ENCODE results near the gene ARFGAP2. TPM values are rescaled to one million over a fixed set of nuclear protein-coding genes. Genes with fewer than 3 reads are reported as not detected.

ARFGAP2 gene
- total RNA-seq, 1 experiment from 2014 or later: 100.0 TPM

DNA sequence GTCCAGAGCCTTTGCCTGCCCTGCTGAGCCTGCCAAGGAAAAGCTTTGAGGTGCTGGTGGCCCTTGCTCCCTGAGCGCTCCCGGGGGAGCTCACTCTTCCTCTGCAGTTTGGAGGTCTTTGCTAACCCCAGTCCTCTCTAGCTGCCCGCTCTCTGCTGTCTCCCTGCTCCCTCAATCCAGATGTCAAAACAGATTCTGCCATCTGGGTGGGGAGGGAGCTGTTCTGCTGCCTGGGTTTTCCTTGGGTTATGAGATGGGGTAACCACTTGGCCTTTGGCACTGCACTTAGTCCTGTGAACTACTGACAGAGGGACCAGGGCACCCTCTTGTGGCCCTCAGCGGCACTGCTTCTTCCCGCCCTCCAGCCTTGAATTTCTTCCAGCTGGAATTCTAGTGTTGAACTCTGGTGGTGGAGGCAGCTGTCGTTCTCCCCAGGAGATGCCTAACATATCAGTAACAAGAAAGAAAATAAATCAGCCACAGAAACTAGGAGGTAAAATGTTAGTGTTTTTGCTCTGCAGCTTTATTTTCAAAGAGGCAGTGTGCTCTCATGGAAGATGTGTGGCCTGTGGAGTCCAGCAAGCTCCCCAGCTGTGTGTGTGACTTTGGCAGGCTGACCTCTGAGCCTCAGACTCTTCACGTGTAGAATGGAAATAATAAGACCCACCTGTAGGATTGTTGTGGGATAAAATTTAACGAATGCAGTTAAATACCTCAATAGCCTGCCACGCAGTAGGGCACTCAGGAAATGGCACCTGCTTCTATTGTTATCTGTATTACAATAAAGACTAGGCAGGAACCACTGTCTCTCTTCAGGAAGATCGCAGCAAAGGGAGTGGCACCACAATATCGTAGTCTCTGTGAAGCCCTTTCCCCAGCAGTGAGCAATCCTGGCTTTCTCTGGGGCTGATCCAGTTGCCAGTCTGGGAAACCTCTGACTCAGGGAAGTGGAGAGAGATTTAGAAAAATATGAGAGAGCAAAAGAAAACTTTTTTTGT is 23.4 kb downstream of the ARFGAP2 start:
- no peak overlapping the region for H3K4me3 Mint-ChIP-seq (ENCODE audit: unreplicated experiment)

DNA sequence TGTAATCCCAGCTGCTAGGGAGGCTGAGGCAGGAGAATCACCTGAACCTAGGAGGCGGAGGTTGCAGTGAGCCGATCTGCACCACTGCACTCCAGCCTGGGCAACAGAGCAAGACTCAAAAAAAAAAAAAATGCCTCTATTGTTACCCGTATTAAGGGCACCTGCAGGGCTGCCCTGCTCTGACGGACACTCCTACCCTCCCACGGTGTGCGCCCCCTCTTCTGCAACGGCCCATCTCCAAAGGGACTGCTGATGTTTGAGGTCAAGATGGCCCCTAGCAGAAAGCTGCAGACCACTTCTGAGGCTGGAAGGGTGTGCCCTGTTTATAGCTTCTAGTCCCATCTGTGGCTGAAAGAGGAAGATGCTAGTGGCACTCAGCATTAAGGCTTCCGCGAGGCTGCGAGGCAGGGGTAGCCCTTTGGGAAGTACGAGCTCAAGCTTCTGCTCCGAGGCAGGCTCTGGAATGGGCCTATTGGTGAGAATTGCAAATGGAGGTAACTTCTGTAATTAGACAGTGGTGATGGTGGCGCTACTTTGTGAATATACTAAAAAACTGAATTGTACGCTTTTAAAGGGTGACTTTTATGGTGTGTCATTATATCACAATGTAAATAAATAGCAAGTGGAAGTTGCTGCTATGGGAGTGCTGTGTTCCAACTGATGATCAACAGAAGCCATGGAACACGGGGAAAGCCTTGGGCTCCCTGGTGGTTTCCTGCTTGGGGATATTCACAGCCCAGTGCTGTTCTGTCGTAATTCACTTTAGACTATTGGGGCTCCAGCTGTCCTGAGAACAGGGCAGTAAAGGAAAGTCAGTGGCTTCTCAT is 24.3 kb downstream of the ARFGAP2 start:
- no peaks in the 10 kb centered on the region for H3K9me3 ChIP-seq
- no peak for DNase-seq
- no peak overlapping the region for H3K4me3 ChIP-seq (ENCODE audit: low read depth, low read length)
- H3K27ac Mint-ChIP-seq (ENCODE audit: unreplicated experiment): no peak overlapping the region
- H3K36me3 Mint-ChIP-seq (ENCODE audit: insufficient read depth, unreplicated experiment): peaks cover 9% of the 10 kb centered on the region
- ChIA-PET CTCF (interaction anchor here (0.6 to 2.0 kb wide), 25 partner anchors 9 to 326 kb away, joined by 3 to 19 read pairs (median 5); partner anchors contain the start of genes CSTPP1, DDB2 and LRP4), POLR2A (interaction anchor here (0.5 to 1.1 kb wide), 4 partner anchors 9 to 216 kb away, joined by 3 read pairs; partner anchors contain the start of gene CSTPP1)
- no peaks in the 10 kb centered on the region for H3K27me3 Mint-ChIP-seq (ENCODE audit: insufficient read depth, unreplicated experiment)
- H3K27me3 ChIP-seq (replicated peaks; ENCODE audit: control insufficient read depth, insufficient read depth, low read length): no peaks in the 10 kb centered on the region
- no peaks in the 10 kb centered on the region for H3K4me1 Mint-ChIP-seq (ENCODE audit: low read depth, unreplicated experiment)
- BruUV-seq (replicated peaks): no TSS peak
- no peaks in the 10 kb centered on the region for H3K36me3 ChIP-seq (ENCODE audit: control insufficient read depth, insufficient read depth, low read length)
- no peak overlapping the region for H3K4me3 Mint-ChIP-seq (ENCODE audit: unreplicated experiment)
- H3K4me1 ChIP-seq: no peaks in the 10 kb centered on the region
- no peaks in the 10 kb centered on the region for H3K9me3 Mint-ChIP-seq (ENCODE audit: unreplicated experiment)
- TF ChIP-seq, protein P1, sequence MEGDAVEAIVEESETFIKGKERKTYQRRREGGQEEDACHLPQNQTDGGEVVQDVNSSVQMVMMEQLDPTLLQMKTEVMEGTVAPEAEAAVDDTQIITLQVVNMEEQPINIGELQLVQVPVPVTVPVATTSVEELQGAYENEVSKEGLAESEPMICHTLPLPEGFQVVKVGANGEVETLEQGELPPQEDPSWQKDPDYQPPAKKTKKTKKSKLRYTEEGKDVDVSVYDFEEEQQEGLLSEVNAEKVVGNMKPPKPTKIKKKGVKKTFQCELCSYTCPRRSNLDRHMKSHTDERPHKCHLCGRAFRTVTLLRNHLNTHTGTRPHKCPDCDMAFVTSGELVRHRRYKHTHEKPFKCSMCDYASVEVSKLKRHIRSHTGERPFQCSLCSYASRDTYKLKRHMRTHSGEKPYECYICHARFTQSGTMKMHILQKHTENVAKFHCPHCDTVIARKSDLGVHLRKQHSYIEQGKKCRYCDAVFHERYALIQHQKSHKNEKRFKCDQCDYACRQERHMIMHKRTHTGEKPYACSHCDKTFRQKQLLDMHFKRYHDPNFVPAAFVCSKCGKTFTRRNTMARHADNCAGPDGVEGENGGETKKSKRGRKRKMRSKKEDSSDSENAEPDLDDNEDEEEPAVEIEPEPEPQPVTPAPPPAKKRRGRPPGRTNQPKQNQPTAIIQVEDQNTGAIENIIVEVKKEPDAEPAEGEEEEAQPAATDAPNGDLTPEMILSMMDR (IDR thresholded peaks at IDR 0.05; ENCODE audit: insufficient read depth in 1 of 2, low read depth in 1 of 2, low read length in 1 of 2, severe bottlenecking in 1 of 2, unreplicated experiment in 1 of 2): no peak
- intact Hi-C loops (cut with micrococcal nuclease; ENCODE audit: unreplicated experiment): loop anchor here (2.0 to 10.0 kb wide), 2 partner anchors 48 to 128 kb away; no protein-coding TSS in a partner anchor

More for the DNA sequence above, 23.4 kb downstream of the ARFGAP2 start:
- Histone ChIP-seq H3K4me3 (ENCODE audit: low read depth, low read length) (no peak overlapping the region), H3K9me3 (no peaks in the 10 kb centered on the region), H3K4me1 (no peaks in the 10 kb centered on the region), H3K36me3 (ENCODE audit: control insufficient read depth, insufficient read depth, low read length) (no peaks in the 10 kb centered on the region), H3K27me3 (replicated peaks; ENCODE audit: control insufficient read depth, insufficient read depth, low read length) (no peaks in the 10 kb centered on the region)
- POLR2A ChIA-PET: interaction anchor here (0.5 to 1.1 kb wide), 7 partner anchors 8 to 444 kb away, joined by 3 to 5 read pairs (median 3); partner anchors contain the start of gene CSTPP1
- H3K9me3 Mint-ChIP-seq (ENCODE audit: unreplicated experiment): no peaks in the 10 kb centered on the region
- CTCF ChIA-PET: interaction anchor here (0.6 to 2.0 kb wide), 29 partner anchors 9 to 403 kb away, joined by 3 to 19 read pairs (median 5); partner anchors contain the start of genes CSTPP1, DDB2 and LRP4
- DNase-seq: peak; percentile 79 to 89
- H3K36me3 Mint-ChIP-seq (ENCODE audit: insufficient read depth, unreplicated experiment): peaks cover 11% of the 10 kb centered on the region
- TF ChIP-seq, protein P1 (IDR thresholded peaks at IDR 0.05; ENCODE audit: insufficient read depth in 1 of 2, low read depth in 1 of 2, low read length in 1 of 2, severe bottlenecking in 1 of 2, unreplicated experiment in 1 of 2): peak; percentile 96 to 98
- peaks cover 3% of the 10 kb centered on the region for H3K4me1 Mint-ChIP-seq (ENCODE audit: low read depth, unreplicated experiment)
- no peaks in the 10 kb centered on the region for H3K27me3 Mint-ChIP-seq (ENCODE audit: insufficient read depth, unreplicated experiment)
- BruUV-seq (replicated peaks): no TSS peak
- no peak overlapping the region for H3K27ac Mint-ChIP-seq (ENCODE audit: unreplicated experiment)
- intact Hi-C loops (cut with micrococcal nuclease; ENCODE audit: unreplicated experiment): loop anchor here (1.0 to 10.0 kb wide), 5 partner anchors 48 to 264 kb away; no protein-coding TSS in a partner anchor

GRCh38 chr11:47149782-47150181 is 26.9 kb downstream of the ARFGAP2 start:
- no peak for DNase-seq
- BruUV-seq (replicated peaks): no TSS peak

More at GRCh38 chr11:47149782-47150181, 26.9 kb downstream of the ARFGAP2 start:
- CTCF ChIA-PET: no interaction called here
- Mint-ChIP-seq H3K9me3 (ENCODE audit: unreplicated experiment) (no peaks in the 10 kb centered on the region), H3K4me3 (ENCODE audit: unreplicated experiment) (no peak overlapping the region), H3K27me3 (ENCODE audit: insufficient read depth, unreplicated experiment) (no peaks in the 10 kb centered on the region), H3K36me3 (ENCODE audit: insufficient read depth, unreplicated experiment) (peaks cover 9% of the 10 kb centered on the region), H3K4me1 (ENCODE audit: low read depth, unreplicated experiment) (peaks cover 7% of the 10 kb centered on the region), H3K27ac (ENCODE audit: unreplicated experiment) (no peak overlapping the region)
- POLR2A ChIA-PET: no interaction called here
- intact Hi-C loops (cut with micrococcal nuclease; ENCODE audit: unreplicated experiment): loop anchor here (10.0 kb wide), 1 partner anchor 125 kb away; no protein-coding TSS in a partner anchor
- Histone ChIP-seq H3K36me3 (ENCODE audit: control insufficient read depth, insufficient read depth, low read length) (no peaks in the 10 kb centered on the region), H3K9me3 (no peaks in the 10 kb centered on the region), H3K27me3 (replicated peaks; ENCODE audit: control insufficient read depth, insufficient read depth, low read length) (no peaks in the 10 kb centered on the region), H3K4me3 (ENCODE audit: low read depth, low read length) (no peak overlapping the region), H3K4me1 (no peaks in the 10 kb centered on the region)
- TF ChIP-seq, protein P1 (IDR thresholded peaks at IDR 0.05; ENCODE audit: insufficient read depth in 1 of 2, low read depth in 1 of 2, low read length in 1 of 2, severe bottlenecking in 1 of 2, unreplicated experiment in 1 of 2): no peak
